HEK293 (cell line): Measurements from ENCODE around the gene GRIK4.

Experiments
- CTCF ChIA-PET: fragments of 350-600 bp; formaldehyde crosslinking; extraction: SDS; loops from one replicate; lab custom pipeline; 2021; ENCODE audit warnings: antibody characterized with exemption; lab: Yijun Ruan, JAX
- POLR2A ChIA-PET: fragments of 300-600 bp; formaldehyde crosslinking; extraction: SDS; loops from one replicate; lab custom pipeline; 2020; ENCODE audit warnings: antibody characterized with exemption, inconsistent platforms; lab: Yijun Ruan, JAX
- H3K27ac ChIP-seq: fragments of 200-500 bp; sonication (Bioruptor generic); 2 replicates; pipeline ENCODE4 v1.5.1; 2014; ENCODE audit warnings: low read depth, low read length, control low read depth, inconsistent platforms; ENCODE audit errors: extremely low read depth
- H3K36me3 ChIP-seq, 2 experiments: fragments of 200-500 bp in 1 of 2; sonication (Bioruptor generic) in 1 of 2; 1 replicate in 1 of 2; 2 replicates in 1 of 2; pipeline ENCODE4 v1.5.1; 2014 to 2017; ENCODE audit warnings: inconsistent platforms in 2 of 2, low read length in 2 of 2; ENCODE audit not compliant: control insufficient read depth in 2 of 2, insufficient read depth in 1 of 2
- H3K4me1 ChIP-seq: fragments of 200-500 bp; sonication (Bioruptor generic); 2 replicates; pipeline ENCODE4 v1.5.1; 2014; ENCODE audit warnings: mild to moderate bottlenecking, low read length, inconsistent platforms; ENCODE audit not compliant: control insufficient read depth, insufficient read depth
- H3K4me3 ChIP-seq: 2 replicates; pipeline ENCODE4 v1.5.1; 2011; ENCODE audit warnings: low read depth, mild to moderate bottlenecking, control low read depth, low read length, moderate library complexity
- H3K9me3 ChIP-seq: fragments of 200-500 bp; sonication (Bioruptor generic); 2 replicates; pipeline ENCODE4 v1.5.1; 2014; ENCODE audit warnings: low read depth, low read length, inconsistent platforms; ENCODE audit not compliant: control insufficient read depth, insufficient read depth
- MEIS1 ChIP-seq: sonication (generic); formaldehyde crosslinking; IDR thresholded peaks from 2 replicates; pipeline ENCODE4 v1.8.1; 2022; ENCODE audit warnings: missing genetic modification reagents, mild to moderate bottlenecking, borderline replicate concordance
- PBX3 ChIP-seq: sonication (generic); formaldehyde crosslinking; IDR thresholded peaks from 2 replicates; pipeline ENCODE4 v1.8.1; 2022; ENCODE audit warnings: mild to moderate bottlenecking, moderate library complexity, missing genetic modification reagents
- TRIM28 ChIP-seq: IDR thresholded peaks from 2 replicates; pipeline ENCODE4 v1.6.1; 2011; ENCODE audit warnings: low read length, control low read depth, borderline replicate concordance
- TSHZ1 ChIP-seq: fragments of 450-650 bp; formaldehyde crosslinking; IDR thresholded peaks from 2 replicates; pipeline ENCODE4 v1.5.1; 2016; ENCODE audit warnings: missing biosample characterization, missing genetic modification characterization, borderline replicate concordance
- ZBTB10 ChIP-seq: fragments of 450-650 bp; formaldehyde crosslinking; IDR thresholded peaks from 2 replicates; pipeline ENCODE4 v1.5.1; 2016; ENCODE audit warnings: missing biosample characterization, missing genetic modification characterization
- ZNF157 ChIP-seq: fragments of 450-650 bp; formaldehyde crosslinking; IDR thresholded peaks from 2 replicates; pipeline ENCODE4 v1.5.1; 2016; ENCODE audit warnings: missing biosample characterization, missing genetic modification characterization
- ZNF175 ChIP-seq: fragments of 450-650 bp; formaldehyde crosslinking; IDR thresholded peaks from 2 replicates; pipeline ENCODE4 v1.5.1; 2016; ENCODE audit warnings: missing biosample characterization, missing genetic modification characterization
- ZNF211 ChIP-seq: fragments of 450-650 bp; formaldehyde crosslinking; IDR thresholded peaks from 2 replicates; pipeline ENCODE4 v1.5.1; 2016; ENCODE audit warnings: low read depth, missing biosample characterization, missing genetic modification characterization
- ZNF23 ChIP-seq: fragments of 450-650 bp; formaldehyde crosslinking; IDR thresholded peaks from 2 replicates; pipeline ENCODE4 v1.5.1; 2016; ENCODE audit warnings: missing biosample characterization, missing genetic modification characterization, borderline replicate concordance
- ZNF274 ChIP-seq, 2 experiments: fragments of 200-500 bp in 1 of 2; fragments of 450-650 bp in 1 of 2; sonication (Bioruptor generic) in 1 of 2; formaldehyde crosslinking in 1 of 2; IDR thresholded peaks; 2 replicates each; pipeline versions ENCODE4 v1.5.1 to v1.6.1; 2014 to 2016; ENCODE audit warnings: borderline replicate concordance in 1 of 2, inconsistent platforms in 1 of 2, low read length in 1 of 2, missing biosample characterization in 1 of 2, missing genetic modification characterization in 1 of 2
- ZNF292 ChIP-seq: fragments of 450-650 bp; formaldehyde crosslinking; IDR thresholded peaks from 2 replicates; pipeline ENCODE4 v1.5.1; 2016; ENCODE audit warnings: low read depth, missing biosample characterization, missing genetic modification characterization, borderline replicate concordance
- ZNF423 ChIP-seq: fragments of 450-650 bp; formaldehyde crosslinking; IDR thresholded peaks from 2 replicates; pipeline ENCODE4 v1.5.1; 2016; ENCODE audit warnings: missing biosample characterization, missing genetic modification characterization
- ZNF549 ChIP-seq: fragments of 450-650 bp; IDR thresholded peaks from 2 replicates; pipeline ENCODE4 v1.5.1; 2018; ENCODE audit warnings: missing biosample characterization, missing genetic modification characterization, mild to moderate bottlenecking, inconsistent platforms, moderate library complexity
- ZNF555 ChIP-seq: fragments of 450-650 bp; formaldehyde crosslinking; conservative IDR thresholded peaks from 2 replicates; pipeline ENCODE4 v1.5.1; 2017; ENCODE audit warnings: missing biosample characterization, mild to moderate bottlenecking, missing genetic modification characterization, inconsistent platforms
- ZNF558 ChIP-seq: fragments of 450-650 bp; formaldehyde crosslinking; IDR thresholded peaks from 2 replicates; pipeline ENCODE4 v1.5.1; 2016; ENCODE audit warnings: missing biosample characterization, missing genetic modification characterization
- ZNF571 ChIP-seq: fragments of 450-650 bp; formaldehyde crosslinking; IDR thresholded peaks from 2 replicates; pipeline ENCODE4 v1.5.0; 2017; ENCODE audit warnings: missing biosample characterization, missing genetic modification characterization
- ZNF626 ChIP-seq: fragments of 450-650 bp; sonication (Bioruptor Pico); formaldehyde crosslinking; IDR thresholded peaks from 2 replicates; pipeline ENCODE4 v1.5.1; 2018; ENCODE audit warnings: missing biosample characterization, missing genetic modification characterization, inconsistent platforms
- ZNF658 ChIP-seq: fragments of 450-650 bp; formaldehyde crosslinking; IDR thresholded peaks from 2 replicates; pipeline ENCODE4; 2016; ENCODE audit warnings: missing biosample characterization, missing genetic modification characterization
- ZNF660 ChIP-seq: fragments of 450-650 bp; IDR thresholded peaks from 2 replicates; pipeline ENCODE4 v1.5.1; 2018; ENCODE audit warnings: missing biosample characterization, mild to moderate bottlenecking, missing genetic modification characterization
- ZNF701 ChIP-seq: fragments of 450-650 bp; formaldehyde crosslinking; IDR thresholded peaks from 2 replicates; pipeline ENCODE4 v1.5.1; 2016; ENCODE audit warnings: missing biosample characterization, missing genetic modification characterization
- ZNF707 ChIP-seq: fragments of 450-650 bp; formaldehyde crosslinking; IDR thresholded peaks from 2 replicates; pipeline ENCODE4 v1.5.1; 2016; ENCODE audit warnings: missing biosample characterization, missing genetic modification characterization
- ZNF76 ChIP-seq: fragments of 450-650 bp; formaldehyde crosslinking; IDR thresholded peaks from 2 replicates; pipeline ENCODE4; 2016; ENCODE audit warnings: low read depth, missing biosample characterization, missing genetic modification characterization, borderline replicate concordance
- ZNF830 ChIP-seq: fragments of 450-650 bp; IDR thresholded peaks from 2 replicates; pipeline ENCODE4 v1.5.0; 2018; ENCODE audit warnings: missing biosample characterization, missing genetic modification characterization, low read depth, mild to moderate bottlenecking, moderate library complexity
- ZNF837 ChIP-seq: fragments of 450-650 bp; formaldehyde crosslinking; IDR thresholded peaks from 2 replicates; pipeline ENCODE4 v1.5.1; 2016; ENCODE audit warnings: missing biosample characterization, missing genetic modification characterization

Gene GRIK4

DNA sequence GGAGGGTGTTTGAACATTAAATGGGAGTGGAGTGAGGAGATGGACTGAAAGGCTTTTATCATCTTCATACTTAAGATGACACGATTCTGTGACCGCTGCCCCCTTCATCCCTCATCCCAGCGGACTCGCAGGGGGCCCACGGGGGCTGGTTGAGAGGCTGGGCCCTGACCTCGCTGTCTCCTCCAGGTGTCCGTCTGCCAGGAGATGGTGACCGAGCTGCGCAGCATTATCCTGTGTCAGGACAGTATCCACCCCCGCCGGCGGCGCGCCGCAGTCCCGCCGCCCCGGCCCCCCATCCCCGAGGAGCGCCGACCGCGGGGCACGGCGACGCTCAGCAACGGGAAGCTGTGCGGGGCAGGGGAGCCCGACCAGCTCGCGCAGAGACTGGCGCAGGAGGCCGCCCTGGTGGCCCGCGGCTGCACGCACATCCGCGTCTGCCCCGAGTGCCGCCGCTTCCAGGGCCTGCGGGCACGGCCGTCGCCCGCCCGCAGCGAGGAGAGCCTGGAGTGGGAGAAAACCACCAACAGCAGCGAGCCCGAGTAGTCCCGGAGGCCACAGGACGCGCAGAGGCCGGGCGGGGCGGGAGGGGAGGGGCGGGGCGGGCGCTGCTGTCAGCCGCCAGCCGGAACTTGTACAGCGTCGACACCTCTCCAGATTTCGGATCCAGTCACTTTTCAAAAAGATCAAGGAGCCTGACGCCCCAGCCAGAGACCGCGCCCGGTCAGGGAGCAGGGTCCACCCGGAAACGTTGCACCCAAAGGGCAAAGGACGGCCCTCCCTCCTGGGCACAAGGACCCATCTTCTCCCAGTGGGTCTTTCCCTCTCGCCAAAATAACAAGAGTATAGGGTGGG, 474.4 kb downstream of the GRIK4 start (continued):
- TF ChIP-seq ZNF660 (0 out of 2 replicates have a peak, but pooled peaks have one; percentile 28), ZNF626 (tag by site-specific recombination) (no peak), ZNF555 (tag by site-specific recombination) (no peak), ZNF549 (no peak), ZNF292 (tag by site-specific recombination) (no peak), ZNF175 (no peak), PBX3 (CRISPR knock-in tag) (0 out of 2 replicates have a peak, but pooled peaks have one; percentile 41), ZNF23 (no peak), ZNF274 (IDR thresholded peaks at IDR 0.05; ENCODE audit: low read length) (no peak), ZNF274 (tag by site-specific recombination; IDR thresholded peaks at IDR 0.05; ENCODE audit: borderline replicate concordance) (no peak), TRIM28 (no peak), ZNF837 (tag by site-specific recombination) (no peak)

DNA sequence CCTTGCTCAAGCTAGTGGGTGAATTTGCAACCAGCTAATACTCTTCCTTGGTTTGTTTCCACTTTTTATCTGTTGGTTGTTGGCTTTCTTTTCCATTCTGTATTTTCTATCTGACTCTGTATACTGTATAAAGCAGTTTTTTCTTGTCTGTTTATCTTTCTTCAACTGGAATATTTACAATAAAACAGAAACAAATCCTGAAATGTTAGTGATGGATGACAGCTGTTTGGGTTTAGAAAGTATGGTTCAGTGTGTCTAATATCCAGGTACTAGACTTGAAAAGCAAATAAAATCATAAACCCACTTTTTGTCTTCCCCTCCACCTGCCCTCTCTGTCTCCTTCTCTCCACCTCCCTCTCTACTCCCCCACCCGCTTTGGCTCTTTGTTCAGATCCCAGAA, 477.1 kb downstream of the GRIK4 start:
- Histone ChIP-seq H3K36me3 (no peaks in the 10 kb centered on the region), H3K9me3 (no peaks in the 10 kb centered on the region), H3K4me1 (no peaks in the 10 kb centered on the region), H3K27ac (no peak overlapping the region), H3K4me3 (no peak overlapping the region)
- CTCF ChIA-PET = interaction anchor here (0.7 kb wide), 2 partner anchors 71 to 97 kb away, joined by 3 read pairs; no protein-coding TSS in a partner anchor
- TF ChIP-seq ZNF157 (tag by site-specific recombination) (no peak), ZNF707 (tag by site-specific recombination) (no peak), ZNF701 (tag by site-specific recombination) (no peak), ZNF658 (tag by site-specific recombination) (no peak), ZNF558 (tag by site-specific recombination) (no peak), ZNF211 (no peak), MEIS1 (CRISPR knock-in tag) (no peak), ZBTB10 (no peak), TSHZ1 (tag by site-specific recombination) (no peak), ZNF76 (tag by site-specific recombination) (no peak), ZNF423 (no peak), ZNF830 (no peak), ZNF571 (tag by site-specific recombination) (no peak)
- POLR2A ChIA-PET = interaction anchor here (0.7 kb wide), 1 partner anchor 25 kb away, joined by 5 read pairs; no protein-coding TSS in a partner anchor
